Tibial nerve (tissue), 4 donors: ENCODE data around the gene PFKFB3. TPM values are rescaled to one million over a fixed set of nuclear protein-coding genes. Genes with fewer than 3 reads are reported as not detected.

Source experiments
- DNase-seq, 2 donors: peaks; one replicate each; pipeline ENCODE4 v3.0.0-alpha.2; 2019; ENCODE audit warnings: low spot score in 2 of 2
- H3K27ac ChIP-seq, 4 donors: fragments of 200-600 bp; sonication (generic) in 3 of 4; one replicate each; pipeline ENCODE4 v1.5.1; 2017 to 2019; ENCODE audit warnings: mild to moderate bottlenecking in 1 of 4
- H3K27me3 ChIP-seq, 2 donors: fragments of 200-600 bp; sonication (generic) in 1 of 2; one replicate each; pipeline versions ENCODE4 v1.5.1 to v1.6.0; 2017 to 2019
- H3K36me3 ChIP-seq, 3 donors: fragments of 200-600 bp; sonication (generic); one replicate each; pipeline ENCODE4 v1.5.1; 2018 to 2019
- H3K4me1 ChIP-seq, 4 donors: fragments of 200-600 bp; sonication (generic) in 3 of 4; one replicate each; pipeline ENCODE4 v1.5.1; 2017 to 2019
- H3K4me3 ChIP-seq, 4 donors: fragments of 200-600 bp; sonication (generic) in 3 of 4; one replicate each; pipeline ENCODE4 v1.5.1; 2017 to 2019; ENCODE audit warnings: mild to moderate bottlenecking in 1 of 4, moderate library complexity in 1 of 4
- H3K9me3 ChIP-seq, 4 donors: fragments of 200-600 bp; sonication (generic) in 3 of 4; one replicate each; pipeline ENCODE4 v1.5.1; 2017 to 2019
- CTCF ChIP-seq, 5 experiments: fragments of 200-600 bp in 3 of 5; fragments of 450-650 bp in 2 of 5; sonication (generic) in 3 of 5; IDR thresholded peaks; one replicate each; pipeline ENCODE4 v1.5.1; 2016 to 2019; ENCODE audit warnings: antibody characterized with exemption in 5 of 5, mild to moderate bottlenecking in 3 of 5, moderate library complexity in 2 of 5
- EP300 ChIP-seq, 2 donors: sonication (generic); formaldehyde crosslinking; IDR thresholded peaks; one replicate each; pipeline ENCODE4 v1.6.1; 2017; ENCODE audit warnings: antibody characterized with exemption in 2 of 2, mild to moderate bottlenecking in 1 of 2
- POLR2A ChIP-seq, 2 donors: fragments of 450-650 bp; IDR thresholded peaks; one replicate each; pipeline ENCODE4 v1.6.1; 2017; ENCODE audit warnings: antibody characterized with exemption in 2 of 2, mild to moderate bottlenecking in 2 of 2, moderate library complexity in 2 of 2
- WGBS, 2 donors: methylation state at CpG; one replicate each; pipeline ENCODE4 v1.1.5; 2018; 5-methylcytosine and 5-hydroxymethylcytosine counted together
- total RNA-seq, 4 donors: library from RNA; depleted of rRNA; stranded (reverse); fragments of >200 nt; gene quantifications; one replicate each; pipeline ENCODE4 v1.1.0, GENCODE V29; 2016

Gene PFKFB3
- total RNA-seq, 4 donors from 2014 or later = 72.0 to 183 (median 98.7) TPM

DNA sequence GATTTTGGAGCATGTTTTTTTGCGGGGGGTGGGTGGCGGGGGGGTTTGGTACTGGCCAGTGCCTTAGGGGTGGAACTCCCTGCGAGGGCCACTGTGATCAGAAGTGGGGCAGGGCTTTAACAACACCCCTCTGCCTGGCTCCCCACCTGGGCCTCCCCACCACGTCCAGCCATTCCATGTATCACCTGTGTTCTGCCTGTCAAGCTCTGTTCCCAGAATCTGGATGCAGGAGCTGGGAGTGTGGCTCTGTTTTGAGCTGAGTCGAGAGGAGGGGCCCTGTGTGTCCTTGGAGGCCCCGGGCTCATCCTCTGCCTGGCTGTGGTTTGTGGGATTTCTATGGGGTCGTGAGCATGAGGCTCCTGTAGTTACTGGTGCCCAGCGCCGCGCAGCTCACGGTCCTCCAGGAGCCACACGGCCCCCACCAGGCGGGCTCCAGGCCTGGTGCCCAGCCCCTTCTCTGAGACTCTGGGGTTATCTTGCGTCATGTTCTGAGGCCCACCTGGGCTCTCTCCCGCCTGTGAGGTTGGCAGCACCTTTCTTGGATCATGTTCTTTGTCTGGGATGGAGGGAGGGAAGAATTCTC lies 29.6 kb downstream of the PFKFB3 start:
- Histone ChIP-seq H3K9me3 (no peaks in the 10 kb centered on the region), H3K27me3 (no peaks in the 10 kb centered on the region), H3K4me1 (peaks cover 0 to 7% (median 0%) of the 10 kb centered on the region in 4 donors), H3K27ac (no peak overlapping the region), H3K4me3 (no peak overlapping the region), H3K36me3 (peaks cover 0 to 98% (median 7%) of the 10 kb centered on the region in 3 donors)
- no peak for DNase-seq
- 80 to 84% methylated on average over 12 to 15 of the region's 15 CpGs for WGBS, 2 donors
- TF ChIP-seq EP300 (IDR thresholded peaks at IDR 0.05) (no peak), CTCF (IDR thresholded peaks at IDR 0.05) (no peak), POLR2A (IDR thresholded peaks at IDR 0.05) (no peak)

DNA sequence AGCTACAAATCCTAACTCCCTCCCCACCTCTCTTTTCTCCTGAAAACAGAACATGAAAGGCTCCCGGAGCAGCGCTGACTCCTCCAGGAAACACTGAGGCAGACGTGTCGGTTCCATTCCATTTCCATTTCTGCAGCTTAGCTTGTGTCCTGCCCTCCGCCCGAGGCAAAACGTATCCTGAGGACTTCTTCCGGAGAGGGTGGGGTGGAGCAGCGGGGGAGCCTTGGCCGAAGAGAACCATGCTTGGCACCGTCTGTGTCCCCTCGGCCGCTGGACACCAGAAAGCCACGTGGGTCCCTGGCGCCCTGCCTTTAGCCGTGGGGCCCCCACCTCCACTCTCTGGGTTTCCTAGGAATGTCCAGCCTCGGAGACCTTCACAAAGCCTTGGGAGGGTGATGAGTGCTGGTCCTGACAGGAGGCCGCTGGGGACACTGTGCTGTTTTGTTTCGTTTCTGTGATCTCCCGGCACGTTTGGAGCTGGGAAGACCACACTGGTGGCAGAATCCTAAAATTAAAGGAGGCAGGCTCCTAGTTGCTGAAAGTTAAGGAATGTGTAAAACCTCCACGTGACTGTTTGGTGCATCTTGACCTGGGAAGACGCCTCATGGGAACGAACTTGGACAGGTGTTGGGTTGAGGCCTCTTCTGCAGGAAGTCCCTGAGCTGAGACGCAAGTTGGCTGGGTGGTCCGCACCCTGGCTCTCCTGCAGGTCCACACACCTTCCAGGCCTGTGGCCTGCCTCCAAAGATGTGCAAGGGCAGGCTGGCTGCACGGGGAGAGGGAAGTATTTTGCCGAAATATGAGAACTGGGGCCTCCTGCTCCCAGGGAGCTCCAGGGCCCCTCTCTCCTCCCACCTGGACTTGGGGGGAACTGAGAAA lies 30.4 kb downstream of the PFKFB3 start:
- no peaks in the 10 kb centered on the region for H3K9me3 ChIP-seq
- no peaks in the 10 kb centered on the region for H3K27me3 ChIP-seq
- H3K4me3 ChIP-seq = no peak overlapping the region
- DNase-seq = no peak
- H3K27ac ChIP-seq = peak overlapping the region in 1 of 4 donors; percentile 6
- H3K4me1 ChIP-seq = no peaks in the 10 kb centered on the region
- WGBS, 2 donors = 66 to 84% methylated on average over 22 to 27 of the region's 28 CpGs
- peaks cover 0 to 90% (median 7%) of the 10 kb centered on the region in 3 donors for H3K36me3 ChIP-seq
- TF ChIP-seq EP300 (IDR thresholded peaks at IDR 0.05) (no peak), POLR2A (IDR thresholded peaks at IDR 0.05) (no peak), CTCF (IDR thresholded peaks at IDR 0.05) (no peak)

- H3K27ac ChIP-seq = no peak overlapping the region
- DNase-seq = no peak
Observed at GRCh38 chr10:6233725-6234277, 31.1 kb downstream of the PFKFB3 start.

DNA sequence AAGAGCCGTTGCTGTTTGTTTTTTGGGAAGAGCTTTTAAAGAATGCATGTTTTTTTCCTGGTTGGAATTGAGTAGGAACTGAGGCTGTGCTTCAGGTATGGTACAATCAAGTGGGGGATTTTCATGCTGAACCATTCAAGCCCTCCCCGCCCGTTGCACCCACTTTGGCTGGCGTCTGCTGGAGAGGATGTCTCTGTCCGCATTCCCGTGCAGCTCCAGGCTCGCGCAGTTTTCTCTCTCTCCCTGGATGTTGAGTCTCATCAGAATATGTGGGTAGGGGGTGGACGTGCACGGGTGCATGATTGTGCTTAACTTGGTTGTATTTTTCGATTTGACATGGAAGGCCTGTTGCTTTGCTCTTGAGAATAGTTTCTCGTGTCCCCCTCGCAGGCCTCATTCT lies 31.6 kb downstream of the PFKFB3 start:
- WGBS, 2 donors = 90 to 91% methylated on average over 13 of the region's 13 CpGs
- no peaks in the 10 kb centered on the region for H3K27me3 ChIP-seq
- no peak overlapping the region for H3K27ac ChIP-seq
- H3K36me3 ChIP-seq = peaks cover 0 to 77% (median 7%) of the 10 kb centered on the region in 3 donors
- no peak for TF ChIP-seq CTCF (IDR thresholded peaks at IDR 0.05)
- TF ChIP-seq EP300 (IDR thresholded peaks at IDR 0.05) = no peak
- no peak for TF ChIP-seq POLR2A (IDR thresholded peaks at IDR 0.05)
- H3K4me1 ChIP-seq = no peaks in the 10 kb centered on the region
- no peak for DNase-seq
- no peaks in the 10 kb centered on the region for H3K9me3 ChIP-seq
- no peak overlapping the region for H3K4me3 ChIP-seq

More at GRCh38 chr10:6233725-6234277, 31.1 kb downstream of the PFKFB3 start:
- Histone ChIP-seq H3K4me3 (no peak overlapping the region), H3K27me3 (no peaks in the 10 kb centered on the region), H3K4me1 (no peaks in the 10 kb centered on the region), H3K9me3 (no peaks in the 10 kb centered on the region), H3K36me3 (peaks cover 0 to 83% (median 7%) of the 10 kb centered on the region in 3 donors)
- WGBS, 2 donors = 88 to 90% methylated on average over 11 of the region's 11 CpGs
- TF ChIP-seq POLR2A (IDR thresholded peaks at IDR 0.05) (no peak), CTCF (IDR thresholded peaks at IDR 0.05) (no peak), EP300 (IDR thresholded peaks at IDR 0.05) (no peak)
